GM19395 (cell line): Measurements from ENCODE around the gene TRIM33.
"Not testable (repeated sequence)": the region's sequence is repeated elsewhere in the genome, so short reads cannot be mapped to it uniquely, and the experiment has no call there.

Experiments
- ATAC-seq: cut with Tn5 transposase; IDR thresholded peaks from one replicate; pipeline ENCODE4 v1.9.1; 2021; ENCODE audit warnings: mild to moderate bottlenecking, moderate library complexity; ENCODE audit not compliant: unreplicated experiment

TRIM33 gene

GRCh38 chr1:114427612-114428011 lies 83.4 kb downstream of the TRIM33 start:
- no peak for ATAC-seq

- ATAC-seq, result no peak
Observed at GRCh38 chr1:114423455-114423854, 87.5 kb downstream of the TRIM33 start.

GRCh38 chr1:114418948-114419347 lies 92.1 kb downstream of the TRIM33 start:
- ATAC-seq, result not testable (repeated sequence)

- ATAC-seq, result no peak
Observed at GRCh38 chr1:114397601-114398000, 113.4 kb downstream of the TRIM33 start.

- no peak for ATAC-seq
Observed at GRCh38 chr1:114395863-114396262, 115.1 kb downstream of the TRIM33 start.

- ATAC-seq, result no peak
Observed at GRCh38 chr1:114390960-114391359, 120.0 kb downstream of the TRIM33 start.

GRCh38 chr1:114390361-114390760 lies 120.6 kb downstream of the TRIM33 start:
- ATAC-seq, result no peak

- ATAC-seq, result no peak
Observed at GRCh38 chr1:114388432-114389003, 122.5 kb downstream of the TRIM33 start.

- not testable (repeated sequence) for ATAC-seq
Observed at GRCh38 chr1:114387585-114387984, 123.4 kb downstream of the TRIM33 start.

GRCh38 chr1:114387010-114387360 lies 124.0 kb downstream of the TRIM33 start:
- no peak for ATAC-seq

GRCh38 chr1:114386129-114387009 lies 124.6 kb downstream of the TRIM33 start:
- no peak for ATAC-seq

GRCh38 chr1:114384922-114385321 lies 126.1 kb downstream of the TRIM33 start:
- no peak for ATAC-seq

- no peak for ATAC-seq
Observed at GRCh38 chr1:114379987-114380386, 131.0 kb downstream of the TRIM33 start.

- no peak for ATAC-seq
Observed at GRCh38 chr1:114379358-114379757, 131.6 kb downstream of the TRIM33 start.

- no peak for ATAC-seq
Observed at GRCh38 chr1:114377356-114377755, 133.6 kb downstream of the TRIM33 start.

GRCh38 chr1:114369930-114370329 lies 141.1 kb downstream of the TRIM33 start:
- ATAC-seq, result no peak

- not testable (repeated sequence) for ATAC-seq
Observed at GRCh38 chr1:114369266-114369919, 141.6 kb downstream of the TRIM33 start.

- ATAC-seq, result no peak
Observed at GRCh38 chr1:114368560-114369255, 142.3 kb downstream of the TRIM33 start.

- no peak for ATAC-seq
Observed at GRCh38 chr1:114367810-114368209, 143.2 kb downstream of the TRIM33 start.

GRCh38 chr1:114363230-114363629 lies 147.8 kb downstream of the TRIM33 start:
- ATAC-seq, result not testable (repeated sequence)

GRCh38 chr1:114359791-114360190 lies 151.2 kb downstream of the TRIM33 start:
- no peak for ATAC-seq
